Activated T-helper 17 cell treated with anti-CD3 and anti-CD28 coated beads, Interleukin-2, amount 50 U/mL, for 72 hours (primary cell): ENCODE results near the gene SPIRE2. TPM values are rescaled to one million over a fixed set of nuclear protein-coding genes. Genes with fewer than 3 reads are reported as not detected.
"Not testable (repeated sequence)": the region's sequence is repeated elsewhere in the genome, so short reads cannot be mapped to it uniquely, and the experiment has no call there.

Experiments used
- ATAC-seq: fragments of 150-1000 bp; cut with Tn5 transposase; replicated peaks from 2 replicates; pipeline ENCODE4 v1.10.0; 2021; ENCODE audit warnings: mild to moderate bottlenecking, moderate library complexity
- H3K27ac Mint-ChIP-seq: one replicate; pipeline ENCODE4 v1.8.0; 2022; ENCODE audit warnings: mixed read lengths
- H3K27me3 Mint-ChIP-seq: one replicate; pipeline ENCODE4 v1.8.0; 2022; ENCODE audit warnings: mixed read lengths
- H3K36me3 Mint-ChIP-seq: one replicate; pipeline ENCODE4 v1.8.0; 2022; ENCODE audit warnings: low read depth, mild to moderate bottlenecking, mixed read lengths
- H3K4me1 Mint-ChIP-seq: one replicate; pipeline ENCODE4 v1.8.0; 2022; ENCODE audit warnings: mixed read lengths
- H3K4me3 Mint-ChIP-seq: one replicate; pipeline ENCODE4 v1.8.0; 2022; ENCODE audit warnings: mild to moderate bottlenecking, mixed read lengths
- H3K9me3 Mint-ChIP-seq: one replicate; pipeline ENCODE4 v1.8.0; 2022; ENCODE audit warnings: mixed read lengths
- total RNA-seq, 2 donors: library from RNA; stranded (reverse); gene quantifications; one replicate each; pipeline ENCODE4 v1.2.3, GENCODE V29; 2022

Gene SPIRE2
- total RNA-seq, 2 donors from 2014 or later = 4.3 to 4.8 TPM

- Mint-ChIP-seq H3K27ac (no peak overlapping the region), H3K9me3 (no peaks in the 10 kb centered on the region), H3K4me3 (no peak overlapping the region), H3K36me3 (peaks cover 68% of the 10 kb centered on the region), H3K4me1 (no peaks in the 10 kb centered on the region), H3K27me3 (no peaks in the 10 kb centered on the region)
- ATAC-seq = no peak
These were observed 32.6 kb upstream of the SPIRE2 start for GRCh38 chr16:89795676-89796075.

GRCh38 chr16:89796104-89796503 lies 32.2 kb upstream of the SPIRE2 start:
- Mint-ChIP-seq H3K4me3 (no peak overlapping the region), H3K27me3 (no peaks in the 10 kb centered on the region), H3K9me3 (no peaks in the 10 kb centered on the region), H3K36me3 (peaks cover 68% of the 10 kb centered on the region), H3K27ac (no peak overlapping the region), H3K4me1 (no peaks in the 10 kb centered on the region)
- no peak for ATAC-seq

DNA sequence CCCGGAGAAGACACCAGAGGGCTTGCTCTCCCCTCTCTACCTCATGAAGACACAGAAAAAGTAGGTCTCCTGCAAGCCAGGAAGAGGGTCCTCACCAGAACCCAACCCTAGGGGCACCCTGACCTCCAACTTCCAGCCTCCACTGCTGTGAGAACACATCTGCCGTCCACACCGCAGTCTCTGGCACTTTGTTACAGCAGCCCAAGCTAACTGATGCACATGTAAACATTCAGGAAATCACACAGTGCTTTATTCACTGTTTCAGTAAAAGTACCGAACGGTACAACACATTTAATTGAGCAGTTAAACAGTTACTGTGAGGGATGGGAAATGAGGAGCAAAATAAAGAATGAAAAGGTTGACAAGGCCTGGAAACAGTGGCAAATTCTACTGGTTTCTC lies 30.1 kb upstream of the SPIRE2 start:
- ATAC-seq = no peak
- Mint-ChIP-seq H3K9me3 (no peaks in the 10 kb centered on the region), H3K36me3 (peaks cover 65% of the 10 kb centered on the region), H3K27ac (no peak overlapping the region), H3K4me3 (no peak overlapping the region), H3K27me3 (no peaks in the 10 kb centered on the region), H3K4me1 (no peaks in the 10 kb centered on the region)

DNA sequence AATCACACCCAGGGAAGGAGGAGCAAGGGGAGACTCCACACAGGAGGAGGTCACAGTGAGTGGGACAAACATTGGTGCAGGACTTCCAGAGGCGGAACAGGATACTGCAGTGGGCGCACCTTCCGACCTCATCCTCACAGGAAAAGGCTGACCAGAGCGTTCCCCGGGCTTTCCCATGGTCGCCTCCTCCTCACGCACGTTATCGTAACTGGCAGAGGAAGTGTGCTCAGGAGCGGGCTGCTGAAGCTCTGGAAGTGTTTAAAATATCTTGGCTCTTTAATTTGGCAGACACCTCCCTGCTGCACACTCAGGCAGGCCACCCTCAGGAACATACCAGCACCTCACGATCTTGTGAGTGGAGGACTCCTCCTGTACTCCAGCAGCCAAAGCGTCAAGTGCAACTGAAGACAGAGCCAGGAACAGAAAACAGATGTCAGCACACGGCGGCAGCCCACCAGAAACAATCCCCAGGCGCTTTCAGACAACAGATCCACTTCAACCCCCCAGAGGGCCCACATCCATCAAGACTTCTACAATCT lies 29.4 kb upstream of the SPIRE2 start:
- ATAC-seq = no peak
- Mint-ChIP-seq H3K36me3 (peaks cover 71% of the 10 kb centered on the region), H3K4me1 (no peaks in the 10 kb centered on the region), H3K27me3 (no peaks in the 10 kb centered on the region), H3K27ac (no peak overlapping the region), H3K9me3 (no peaks in the 10 kb centered on the region), H3K4me3 (no peak overlapping the region)

GRCh38 chr16:89801800-89802199 lies 26.5 kb upstream of the SPIRE2 start:
- peaks cover 83% of the 10 kb centered on the region for H3K36me3 Mint-ChIP-seq
- ATAC-seq = no peak

GRCh38 chr16:89805136-89805905 lies 23.0 kb upstream of the SPIRE2 start:
- H3K27ac Mint-ChIP-seq = no peak overlapping the region
- H3K27me3 Mint-ChIP-seq = no peaks in the 10 kb centered on the region
- no peaks in the 10 kb centered on the region for H3K9me3 Mint-ChIP-seq
- no peak for ATAC-seq
- no peaks in the 10 kb centered on the region for H3K4me1 Mint-ChIP-seq
- no peak overlapping the region for H3K4me3 Mint-ChIP-seq
- H3K36me3 Mint-ChIP-seq = peaks cover 90% of the 10 kb centered on the region

More at GRCh38 chr16:89801800-89802199, 26.5 kb upstream of the SPIRE2 start:
- no peak overlapping the region for H3K27ac Mint-ChIP-seq
- no peaks in the 10 kb centered on the region for H3K27me3 Mint-ChIP-seq
- H3K9me3 Mint-ChIP-seq = no peaks in the 10 kb centered on the region
- no peaks in the 10 kb centered on the region for H3K4me1 Mint-ChIP-seq
- no peak overlapping the region for H3K4me3 Mint-ChIP-seq

GRCh38 chr16:89806589-89807193 lies 21.6 kb upstream of the SPIRE2 start:
- not testable (repeated sequence) for H3K4me1 Mint-ChIP-seq, ATAC-seq, H3K27me3 Mint-ChIP-seq, H3K4me3 Mint-ChIP-seq, H3K27ac Mint-ChIP-seq, H3K9me3 Mint-ChIP-seq
- peaks cover 90% of the 10 kb centered on the region for H3K36me3 Mint-ChIP-seq

- H3K4me1 Mint-ChIP-seq = no peaks in the 10 kb centered on the region
- no peak overlapping the region for H3K4me3 Mint-ChIP-seq
- no peaks in the 10 kb centered on the region for H3K27me3 Mint-ChIP-seq
- H3K9me3 Mint-ChIP-seq = no peaks in the 10 kb centered on the region
- peaks cover 81% of the 10 kb centered on the region for H3K36me3 Mint-ChIP-seq
- no peak overlapping the region for H3K27ac Mint-ChIP-seq
- ATAC-seq = no peak
These were observed 19.8 kb upstream of the SPIRE2 start for GRCh38 chr16:89808475-89808874.

DNA sequence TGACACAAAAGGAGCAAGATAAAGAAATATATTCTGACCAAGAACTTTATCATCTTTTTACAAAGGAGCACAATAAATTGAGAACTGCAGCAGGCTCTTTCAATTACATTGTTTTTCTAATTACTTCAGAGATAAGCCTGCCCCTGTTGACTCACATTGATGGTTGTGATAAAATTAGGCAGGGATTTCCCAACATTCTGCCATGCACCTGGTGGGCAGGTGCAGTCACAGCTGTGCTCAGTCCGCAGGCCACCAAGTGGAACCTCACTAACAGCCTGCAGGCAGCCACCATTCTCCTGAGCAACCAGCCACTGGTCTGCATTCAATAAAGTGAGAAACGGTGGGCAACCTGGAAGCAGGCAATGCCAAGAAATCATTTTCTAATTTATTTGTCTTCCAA lies 17.0 kb upstream of the SPIRE2 start:
- Mint-ChIP-seq H3K9me3 (no peaks in the 10 kb centered on the region), H3K27me3 (no peaks in the 10 kb centered on the region), H3K4me3 (no peak overlapping the region), H3K27ac (no peak overlapping the region), H3K4me1 (peaks cover 5% of the 10 kb centered on the region), H3K36me3 (peaks cover 68% of the 10 kb centered on the region)
- ATAC-seq = no peak

DNA sequence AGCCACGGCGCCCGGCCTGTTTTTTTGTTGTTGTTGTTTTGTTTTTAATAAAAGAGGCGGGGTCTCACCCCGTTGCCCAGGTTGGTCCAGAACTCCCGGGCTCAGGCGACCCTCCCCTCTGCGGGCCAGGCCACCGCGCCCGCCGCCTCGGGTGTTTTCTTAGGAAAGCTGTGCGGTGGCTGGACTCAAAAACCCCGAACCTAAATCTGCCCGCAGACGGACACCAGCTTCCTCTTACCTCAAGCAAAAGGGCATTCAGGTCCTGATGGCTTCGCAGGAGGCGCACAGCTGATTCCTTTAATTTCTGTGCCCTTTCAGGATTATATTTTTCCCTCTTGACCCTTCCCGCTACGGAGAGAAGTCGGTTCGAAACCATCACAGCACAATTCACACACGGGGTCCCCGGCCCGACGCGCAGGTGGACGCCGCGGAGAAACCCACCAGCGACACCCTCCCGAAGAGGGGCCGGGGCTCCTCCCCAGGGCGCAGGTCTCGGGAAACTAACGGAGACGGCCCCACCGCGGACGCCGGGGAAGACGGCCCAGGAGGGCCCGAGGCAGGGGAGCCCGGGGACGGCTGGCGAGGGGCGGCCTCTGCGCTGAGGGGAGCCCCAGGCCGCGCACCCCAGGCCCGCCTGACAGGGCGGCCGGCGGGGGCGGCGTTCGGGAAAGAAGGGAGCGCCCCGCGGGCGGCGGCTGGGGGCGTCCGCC lies 12.5 kb upstream of the SPIRE2 start:
- H3K27me3 Mint-ChIP-seq = no peaks in the 10 kb centered on the region
- peaks cover 23% of the 10 kb centered on the region for H3K4me1 Mint-ChIP-seq
- peaks cover 28% of the 10 kb centered on the region for H3K36me3 Mint-ChIP-seq
- no peak overlapping the region for H3K27ac Mint-ChIP-seq
- H3K9me3 Mint-ChIP-seq = no peaks in the 10 kb centered on the region
- H3K4me3 Mint-ChIP-seq = peak overlapping the region; percentile 66
- ATAC-seq = peak; percentile 25

GRCh38 chr16:89818851-89819403 lies 9.3 kb upstream of the SPIRE2 start:
- peak overlapping the region; percentile 80 for H3K4me3 Mint-ChIP-seq
- not testable (repeated sequence) for ATAC-seq, H3K27me3 Mint-ChIP-seq, H3K36me3 Mint-ChIP-seq, H3K9me3 Mint-ChIP-seq
- H3K27ac Mint-ChIP-seq = peak overlapping the region; percentile 41
- peaks cover 23% of the 10 kb centered on the region for H3K4me1 Mint-ChIP-seq

GRCh38 chr16:89819448-89819847 lies 8.8 kb upstream of the SPIRE2 start:
- not testable (repeated sequence) for H3K9me3 Mint-ChIP-seq, H3K36me3 Mint-ChIP-seq, ATAC-seq, H3K27me3 Mint-ChIP-seq, H3K27ac Mint-ChIP-seq
- peak overlapping the region; percentile 80 for H3K4me3 Mint-ChIP-seq
- peaks cover 18% of the 10 kb centered on the region for H3K4me1 Mint-ChIP-seq

- H3K4me1 Mint-ChIP-seq = peaks cover 18% of the 10 kb centered on the region
- no peaks in the 10 kb centered on the region for H3K36me3 Mint-ChIP-seq
- no peak overlapping the region for H3K27ac Mint-ChIP-seq
- H3K9me3 Mint-ChIP-seq = no peaks in the 10 kb centered on the region
- no peak for ATAC-seq
- no peaks in the 10 kb centered on the region for H3K27me3 Mint-ChIP-seq
- H3K4me3 Mint-ChIP-seq = no peak overlapping the region
These were observed 6.7 kb upstream of the SPIRE2 start for GRCh38 chr16:89821438-89822187.
